Body of pancreas (tissue), 4 donors: Measurements from ENCODE around the gene CDH22.

Experiments used
- POLR2A ChIP-seq, 3 donors: fragments of 450-650 bp; IDR thresholded peaks; one replicate each; pipeline ENCODE4 v1.6.1; 2016; ENCODE audit warnings: antibody characterized with exemption in 3 of 3, mild to moderate bottlenecking in 2 of 3
- TF ChIP-seq, protein P1 (sequence below), 7 experiments: fragments of 450-650 bp in 4 of 7; fragments of 200-600 bp in 3 of 7; sonication (generic) in 3 of 7; IDR thresholded peaks; one replicate each; pipeline ENCODE4 v1.5.1; 2016 to 2019; ENCODE audit warnings: antibody characterized with exemption in 7 of 7

DNA sequence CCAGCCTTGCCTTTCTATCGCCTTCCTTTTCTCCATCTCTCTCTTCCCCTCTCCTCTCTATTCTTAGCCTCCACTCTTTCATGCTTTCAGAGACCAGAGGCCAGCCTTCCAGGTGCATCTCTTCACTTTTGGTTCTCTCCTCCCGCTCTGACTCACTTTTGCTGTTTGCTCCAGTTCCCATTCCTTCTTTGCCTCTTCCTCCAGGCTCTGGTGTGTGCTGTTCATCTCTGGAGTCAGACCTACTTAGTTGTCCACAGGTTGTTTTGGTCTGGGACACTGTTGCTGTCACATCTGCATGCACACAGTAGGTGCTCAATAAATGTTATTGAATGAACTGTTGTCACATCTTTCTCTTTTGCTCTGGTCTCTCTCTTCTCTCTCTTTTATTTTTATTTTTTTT is 1.6 kb upstream of the CDH22 start:
- TF ChIP-seq, protein P1, sequence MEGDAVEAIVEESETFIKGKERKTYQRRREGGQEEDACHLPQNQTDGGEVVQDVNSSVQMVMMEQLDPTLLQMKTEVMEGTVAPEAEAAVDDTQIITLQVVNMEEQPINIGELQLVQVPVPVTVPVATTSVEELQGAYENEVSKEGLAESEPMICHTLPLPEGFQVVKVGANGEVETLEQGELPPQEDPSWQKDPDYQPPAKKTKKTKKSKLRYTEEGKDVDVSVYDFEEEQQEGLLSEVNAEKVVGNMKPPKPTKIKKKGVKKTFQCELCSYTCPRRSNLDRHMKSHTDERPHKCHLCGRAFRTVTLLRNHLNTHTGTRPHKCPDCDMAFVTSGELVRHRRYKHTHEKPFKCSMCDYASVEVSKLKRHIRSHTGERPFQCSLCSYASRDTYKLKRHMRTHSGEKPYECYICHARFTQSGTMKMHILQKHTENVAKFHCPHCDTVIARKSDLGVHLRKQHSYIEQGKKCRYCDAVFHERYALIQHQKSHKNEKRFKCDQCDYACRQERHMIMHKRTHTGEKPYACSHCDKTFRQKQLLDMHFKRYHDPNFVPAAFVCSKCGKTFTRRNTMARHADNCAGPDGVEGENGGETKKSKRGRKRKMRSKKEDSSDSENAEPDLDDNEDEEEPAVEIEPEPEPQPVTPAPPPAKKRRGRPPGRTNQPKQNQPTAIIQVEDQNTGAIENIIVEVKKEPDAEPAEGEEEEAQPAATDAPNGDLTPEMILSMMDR (IDR thresholded peaks at IDR 0.05): no peak
- no peak for TF ChIP-seq POLR2A (IDR thresholded peaks at IDR 0.05)
